Suprapubic skin (tissue), 4 donors: ENCODE data around the gene LRRFIP1.

Source experiments
- CTCF ChIP-seq, 2 donors: fragments of 200-600 bp in 1 of 2; fragments of 450-650 bp in 1 of 2; sonication (generic) in 1 of 2; IDR thresholded peaks; one replicate each; pipeline ENCODE4 v1.5.1; 2016 to 2019; ENCODE audit warnings: antibody characterized with exemption in 2 of 2, mild to moderate bottlenecking in 1 of 2, moderate library complexity in 1 of 2
- EP300 ChIP-seq: sonication (generic); formaldehyde crosslinking; IDR thresholded peaks from one replicate; pipeline ENCODE4 v1.6.1; 2017; ENCODE audit warnings: antibody characterized with exemption
- POLR2A ChIP-seq, 2 donors: fragments of 450-650 bp; IDR thresholded peaks; one replicate each; pipeline ENCODE4 v1.6.1; 2017; ENCODE audit warnings: antibody characterized with exemption in 2 of 2, mild to moderate bottlenecking in 2 of 2, moderate library complexity in 2 of 2
- POLR2AphosphoS5 ChIP-seq, 3 donors: sonication (generic); formaldehyde crosslinking; IDR thresholded peaks; one replicate each; pipeline ENCODE4 v1.6.1; 2017; ENCODE audit warnings: antibody characterized with exemption in 3 of 3

- TF ChIP-seq POLR2AphosphoS5 (IDR thresholded peaks at IDR 0.05) (no peak), EP300 (no peak), CTCF (IDR thresholded peaks at IDR 0.05) (no peak), POLR2A (IDR thresholded peaks at IDR 0.05) (no peak)
Observed at GRCh38 chr2:237797253-237797652, 169.9 kb downstream of the LRRFIP1 start.
